ENCODE measurements around the gene MPND. TPM values are rescaled to one million over a fixed set of nuclear protein-coding genes. Genes with fewer than 3 reads are reported as not detected.

The MPND gene
- total and polyA plus RNA-seq, 2 of the 13 experiments (the other 11 are each of a cell fraction or from before 2014, with no cell fraction given) = 10.8 to 15.8 TPM

DNA sequence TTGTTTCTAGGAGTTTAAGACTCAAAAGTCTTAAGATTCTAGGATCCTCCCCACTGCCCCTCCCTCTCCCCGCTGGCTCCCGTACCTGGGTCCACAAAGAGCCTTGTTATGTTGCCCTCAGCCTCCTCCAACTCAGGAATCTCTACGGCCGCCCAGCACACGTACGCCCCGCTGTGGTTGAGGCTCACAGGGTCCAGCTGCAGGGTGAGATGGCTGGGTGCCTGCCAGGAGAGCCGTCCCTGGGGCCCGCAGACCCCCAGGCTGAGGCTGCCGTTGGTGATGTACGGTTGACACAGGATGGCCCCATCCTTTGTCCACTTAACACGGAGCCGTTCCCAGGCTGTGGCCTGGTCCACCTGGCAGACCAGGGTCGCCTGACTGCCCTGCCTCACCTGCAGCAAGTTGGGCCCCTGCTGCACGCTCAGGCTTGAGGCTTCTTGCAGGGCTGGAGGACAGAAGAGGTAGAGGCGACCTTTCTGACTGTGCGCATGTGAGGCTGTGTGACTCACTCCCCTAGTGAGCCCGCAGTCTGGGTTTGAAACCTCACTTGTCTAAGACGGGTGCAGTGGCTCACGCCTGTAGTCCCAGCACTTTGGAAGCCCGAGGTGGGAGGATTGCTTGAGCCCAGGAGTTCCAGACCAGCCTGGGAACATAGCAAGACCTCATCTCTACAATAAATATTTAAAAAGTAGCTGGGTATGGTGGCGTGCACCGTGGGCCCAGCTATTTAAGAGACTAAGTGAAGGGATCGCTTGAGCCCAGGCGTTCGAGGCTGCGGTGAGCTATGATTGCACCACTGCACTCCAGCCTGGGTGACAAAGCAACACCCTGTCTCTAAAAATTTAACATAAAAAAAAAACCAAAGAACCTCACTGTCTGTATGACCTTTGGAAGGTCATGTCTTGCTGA, 45.2 kb upstream of the MPND start (continued):
- TF ChIP-seq, protein P1, sequence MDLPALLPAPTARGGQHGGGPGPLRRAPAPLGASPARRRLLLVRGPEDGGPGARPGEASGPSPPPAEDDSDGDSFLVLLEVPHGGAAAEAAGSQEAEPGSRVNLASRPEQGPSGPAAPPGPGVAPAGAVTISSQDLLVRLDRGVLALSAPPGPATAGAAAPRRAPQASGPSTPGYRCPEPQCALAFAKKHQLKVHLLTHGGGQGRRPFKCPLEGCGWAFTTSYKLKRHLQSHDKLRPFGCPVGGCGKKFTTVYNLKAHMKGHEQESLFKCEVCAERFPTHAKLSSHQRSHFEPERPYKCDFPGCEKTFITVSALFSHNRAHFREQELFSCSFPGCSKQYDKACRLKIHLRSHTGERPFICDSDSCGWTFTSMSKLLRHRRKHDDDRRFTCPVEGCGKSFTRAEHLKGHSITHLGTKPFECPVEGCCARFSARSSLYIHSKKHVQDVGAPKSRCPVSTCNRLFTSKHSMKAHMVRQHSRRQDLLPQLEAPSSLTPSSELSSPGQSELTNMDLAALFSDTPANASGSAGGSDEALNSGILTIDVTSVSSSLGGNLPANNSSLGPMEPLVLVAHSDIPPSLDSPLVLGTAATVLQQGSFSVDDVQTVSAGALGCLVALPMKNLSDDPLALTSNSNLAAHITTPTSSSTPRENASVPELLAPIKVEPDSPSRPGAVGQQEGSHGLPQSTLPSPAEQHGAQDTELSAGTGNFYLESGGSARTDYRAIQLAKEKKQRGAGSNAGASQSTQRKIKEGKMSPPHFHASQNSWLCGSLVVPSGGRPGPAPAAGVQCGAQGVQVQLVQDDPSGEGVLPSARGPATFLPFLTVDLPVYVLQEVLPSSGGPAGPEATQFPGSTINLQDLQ (CRISPR knock-in tag; IDR thresholded peaks at IDR 0.05) = no peak
- TF ChIP-seq, protein P2, sequence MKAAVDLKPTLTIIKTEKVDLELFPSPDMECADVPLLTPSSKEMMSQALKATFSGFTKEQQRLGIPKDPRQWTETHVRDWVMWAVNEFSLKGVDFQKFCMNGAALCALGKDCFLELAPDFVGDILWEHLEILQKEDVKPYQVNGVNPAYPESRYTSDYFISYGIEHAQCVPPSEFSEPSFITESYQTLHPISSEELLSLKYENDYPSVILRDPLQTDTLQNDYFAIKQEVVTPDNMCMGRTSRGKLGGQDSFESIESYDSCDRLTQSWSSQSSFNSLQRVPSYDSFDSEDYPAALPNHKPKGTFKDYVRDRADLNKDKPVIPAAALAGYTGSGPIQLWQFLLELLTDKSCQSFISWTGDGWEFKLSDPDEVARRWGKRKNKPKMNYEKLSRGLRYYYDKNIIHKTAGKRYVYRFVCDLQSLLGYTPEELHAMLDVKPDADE (CRISPR knock-in tag; IDR thresholded peaks at IDR 0.05) = no peak
- TF ChIP-seq ZNF772 (CRISPR knock-in tag; IDR thresholded peaks at IDR 0.05) (no peak), SNAPC2 (CRISPR knock-in tag; IDR thresholded peaks at IDR 0.05) (no peak), CC2D1A (CRISPR knock-in tag; IDR thresholded peaks at IDR 0.05) (no peak), KDM3A (CRISPR knock-in tag; IDR thresholded peaks at IDR 0.05; ENCODE audit: low read depth) (no peak), DR1 (CRISPR knock-in tag; IDR thresholded peaks at IDR 0.05) (no peak), ZNF263 (CRISPR knock-in tag; IDR thresholded peaks at IDR 0.05) (no peak), ZMYM3 (CRISPR knock-in tag; IDR thresholded peaks at IDR 0.05) (peak; percentile 56; the same call in 1 of the 2 replicates), ISL2 (CRISPR knock-in tag; IDR thresholded peaks at IDR 0.05) (no peak), KLF11 (CRISPR knock-in tag; IDR thresholded peaks at IDR 0.05) (no peak), POGZ (CRISPR knock-in tag; IDR thresholded peaks at IDR 0.05) (no peak), RFXAP (CRISPR knock-in tag; IDR thresholded peaks at IDR 0.05; ENCODE audit: borderline replicate concordance) (no peak), NR2F1 (CRISPR knock-in tag; IDR thresholded peaks at IDR 0.05) (no peak)
- TF ChIP-seq, protein P3, sequence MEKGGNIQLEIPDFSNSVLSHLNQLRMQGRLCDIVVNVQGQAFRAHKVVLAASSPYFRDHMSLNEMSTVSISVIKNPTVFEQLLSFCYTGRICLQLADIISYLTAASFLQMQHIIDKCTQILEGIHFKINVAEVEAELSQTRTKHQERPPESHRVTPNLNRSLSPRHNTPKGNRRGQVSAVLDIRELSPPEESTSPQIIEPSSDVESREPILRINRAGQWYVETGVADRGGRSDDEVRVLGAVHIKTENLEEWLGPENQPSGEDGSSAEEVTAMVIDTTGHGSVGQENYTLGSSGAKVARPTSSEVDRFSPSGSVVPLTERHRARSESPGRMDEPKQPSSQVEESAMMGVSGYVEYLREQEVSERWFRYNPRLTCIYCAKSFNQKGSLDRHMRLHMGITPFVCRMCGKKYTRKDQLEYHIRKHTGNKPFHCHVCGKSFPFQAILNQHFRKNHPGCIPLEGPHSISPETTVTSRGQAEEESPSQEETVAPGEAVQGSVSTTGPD (CRISPR knock-in tag; IDR thresholded peaks at IDR 0.05) = no peak
- TF ChIP-seq, protein P4, sequence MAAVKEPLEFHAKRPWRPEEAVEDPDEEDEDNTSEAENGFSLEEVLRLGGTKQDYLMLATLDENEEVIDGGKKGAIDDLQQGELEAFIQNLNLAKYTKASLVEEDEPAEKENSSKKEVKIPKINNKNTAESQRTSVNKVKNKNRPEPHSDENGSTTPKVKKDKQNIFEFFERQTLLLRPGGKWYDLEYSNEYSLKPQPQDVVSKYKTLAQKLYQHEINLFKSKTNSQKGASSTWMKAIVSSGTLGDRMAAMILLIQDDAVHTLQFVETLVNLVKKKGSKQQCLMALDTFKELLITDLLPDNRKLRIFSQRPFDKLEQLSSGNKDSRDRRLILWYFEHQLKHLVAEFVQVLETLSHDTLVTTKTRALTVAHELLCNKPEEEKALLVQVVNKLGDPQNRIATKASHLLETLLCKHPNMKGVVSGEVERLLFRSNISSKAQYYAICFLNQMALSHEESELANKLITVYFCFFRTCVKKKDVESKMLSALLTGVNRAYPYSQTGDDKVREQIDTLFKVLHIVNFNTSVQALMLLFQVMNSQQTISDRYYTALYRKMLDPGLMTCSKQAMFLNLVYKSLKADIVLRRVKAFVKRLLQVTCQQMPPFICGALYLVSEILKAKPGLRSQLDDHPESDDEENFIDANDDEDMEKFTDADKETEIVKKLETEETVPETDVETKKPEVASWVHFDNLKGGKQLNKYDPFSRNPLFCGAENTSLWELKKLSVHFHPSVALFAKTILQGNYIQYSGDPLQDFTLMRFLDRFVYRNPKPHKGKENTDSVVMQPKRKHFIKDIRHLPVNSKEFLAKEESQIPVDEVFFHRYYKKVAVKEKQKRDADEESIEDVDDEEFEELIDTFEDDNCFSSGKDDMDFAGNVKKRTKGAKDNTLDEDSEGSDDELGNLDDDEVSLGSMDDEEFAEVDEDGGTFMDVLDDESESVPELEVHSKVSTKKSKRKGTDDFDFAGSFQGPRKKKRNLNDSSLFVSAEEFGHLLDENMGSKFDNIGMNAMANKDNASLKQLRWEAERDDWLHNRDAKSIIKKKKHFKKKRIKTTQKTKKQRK (IDR thresholded peaks at IDR 0.05; ENCODE audit: low read length) = no peak
- TF ChIP-seq, protein P5, sequence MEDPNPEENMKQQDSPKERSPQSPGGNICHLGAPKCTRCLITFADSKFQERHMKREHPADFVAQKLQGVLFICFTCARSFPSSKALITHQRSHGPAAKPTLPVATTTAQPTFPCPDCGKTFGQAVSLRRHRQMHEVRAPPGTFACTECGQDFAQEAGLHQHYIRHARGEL (CRISPR knock-in tag; IDR thresholded peaks at IDR 0.05) = no peak
- TF ChIP-seq, protein P6, sequence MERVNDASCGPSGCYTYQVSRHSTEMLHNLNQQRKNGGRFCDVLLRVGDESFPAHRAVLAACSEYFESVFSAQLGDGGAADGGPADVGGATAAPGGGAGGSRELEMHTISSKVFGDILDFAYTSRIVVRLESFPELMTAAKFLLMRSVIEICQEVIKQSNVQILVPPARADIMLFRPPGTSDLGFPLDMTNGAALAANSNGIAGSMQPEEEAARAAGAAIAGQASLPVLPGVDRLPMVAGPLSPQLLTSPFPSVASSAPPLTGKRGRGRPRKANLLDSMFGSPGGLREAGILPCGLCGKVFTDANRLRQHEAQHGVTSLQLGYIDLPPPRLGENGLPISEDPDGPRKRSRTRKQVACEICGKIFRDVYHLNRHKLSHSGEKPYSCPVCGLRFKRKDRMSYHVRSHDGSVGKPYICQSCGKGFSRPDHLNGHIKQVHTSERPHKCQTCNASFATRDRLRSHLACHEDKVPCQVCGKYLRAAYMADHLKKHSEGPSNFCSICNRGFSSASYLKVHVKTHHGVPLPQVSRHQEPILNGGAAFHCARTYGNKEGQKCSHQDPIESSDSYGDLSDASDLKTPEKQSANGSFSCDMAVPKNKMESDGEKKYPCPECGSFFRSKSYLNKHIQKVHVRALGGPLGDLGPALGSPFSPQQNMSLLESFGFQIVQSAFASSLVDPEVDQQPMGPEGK (CRISPR knock-in tag; IDR thresholded peaks at IDR 0.05) = peak; percentile 35; the same call in 1 of the 2 replicates

Data from HepG2 (cell line).